Breast epithelium (tissue), 4 donors: ENCODE measurements around the gene HIVEP3. TPM values are rescaled to one million over a fixed set of nuclear protein-coding genes. Genes with fewer than 3 reads are reported as not detected.

Source experiments
- DNase-seq, 2 donors: peaks; one replicate each; pipeline ENCODE4 v3.0.0-alpha.2; 2019; ENCODE audit warnings: low spot score in 2 of 2
- H3K27ac ChIP-seq, 2 donors: fragments of 200-600 bp; sonication (generic) in 1 of 2; one replicate each; pipeline ENCODE4 v1.5.1; 2016 to 2019; ENCODE audit warnings: mild to moderate bottlenecking in 1 of 2
- H3K27me3 ChIP-seq, 2 donors: fragments of 200-600 bp; sonication (generic) in 1 of 2; one replicate each; pipeline versions ENCODE4 v1.5.1 to v1.6.0; 2017 to 2019; ENCODE audit warnings: control low read depth in 1 of 2, mild to moderate bottlenecking in 1 of 2
- H3K36me3 ChIP-seq: fragments of 200-600 bp; one replicate; pipeline ENCODE4 v1.5.1; 2019
- H3K4me1 ChIP-seq, 2 donors: fragments of 200-600 bp; sonication (generic); one replicate each; pipeline ENCODE4 v1.5.1; 2016 to 2019; ENCODE audit warnings: control low read depth in 1 of 2
- H3K4me3 ChIP-seq, 3 donors: fragments of 200-600 bp; sonication (generic); 1 replicate in 2 of 3; 2 replicates in 1 of 3; pipeline ENCODE4 v1.5.1; 2016 to 2019; ENCODE audit warnings: mild to moderate bottlenecking in 3 of 3, moderate library complexity in 2 of 3
- H3K9me3 ChIP-seq, 2 donors: fragments of 200-600 bp; sonication (generic) in 1 of 2; one replicate each; pipeline ENCODE4 v1.5.1; 2016 to 2019; ENCODE audit warnings: control low read depth in 1 of 2
- CTCF ChIP-seq, 3 donors: fragments of 450-650 bp; IDR thresholded peaks; one replicate each; pipeline ENCODE4 v1.5.1; 2016 to 2017; ENCODE audit warnings: antibody characterized with exemption in 3 of 3, mild to moderate bottlenecking in 3 of 3, moderate library complexity in 3 of 3
- POLR2A ChIP-seq: fragments of 450-650 bp; IDR thresholded peaks from one replicate; pipeline ENCODE4 v1.6.1; 2016; ENCODE audit warnings: antibody characterized with exemption, mild to moderate bottlenecking, moderate library complexity
- POLR2AphosphoS5 ChIP-seq, 3 donors: sonication (generic); formaldehyde crosslinking; IDR thresholded peaks; one replicate each; pipeline ENCODE4 v1.6.1; 2017; ENCODE audit warnings: antibody characterized with exemption in 3 of 3
- intact Hi-C: fragments of 100-400 bp; cut with DNase I; formaldehyde crosslinking; loops from one replicate; pipeline ENCODE4 v1.15.1; 2023; ENCODE audit warnings: low total_unique reads
- total RNA-seq, 3 donors: library from RNA; depleted of rRNA; stranded (reverse); fragments of >200 nt; gene quantifications; one replicate each; pipeline ENCODE4 v1.1.0, GENCODE V29; 2016

Gene HIVEP3
- total RNA-seq, 3 donors from 2014 or later: 3.5 to 13.5 (median 9.2) TPM

- H3K27ac ChIP-seq: peak overlapping the region in 1 of 2 donors; percentile 37
- intact Hi-C loops: loop anchor here (1.0 kb wide), 1 partner anchor 46 kb away; no protein-coding TSS in a partner anchor
- TF ChIP-seq POLR2AphosphoS5 (IDR thresholded peaks at IDR 0.05) (no peak), POLR2A (no peak), CTCF (IDR thresholded peaks at IDR 0.05) (no peak)
- H3K4me3 ChIP-seq: no peak overlapping the region
- DNase-seq: no peak
- no peaks in the 10 kb centered on the region for H3K4me1 ChIP-seq
- no peaks in the 10 kb centered on the region for H3K9me3 ChIP-seq
- H3K36me3 ChIP-seq: no peaks in the 10 kb centered on the region
- no peaks in the 10 kb centered on the region for H3K27me3 ChIP-seq
These were observed 285.7 kb downstream of the HIVEP3 start for GRCh38 chr1:41632781-41633575.

GRCh38 chr1:41631971-41632370, 286.8 kb downstream of the HIVEP3 start:
- H3K4me1 ChIP-seq: no peaks in the 10 kb centered on the region
- no peaks in the 10 kb centered on the region for H3K27me3 ChIP-seq
- no peaks in the 10 kb centered on the region for H3K36me3 ChIP-seq
- H3K9me3 ChIP-seq: no peaks in the 10 kb centered on the region
- intact Hi-C loops: no loop called here
- no peak for DNase-seq
- TF ChIP-seq POLR2AphosphoS5 (IDR thresholded peaks at IDR 0.05): no peak
- no peak for TF ChIP-seq CTCF (IDR thresholded peaks at IDR 0.05)
- no peak overlapping the region for H3K4me3 ChIP-seq
- no peak overlapping the region for H3K27ac ChIP-seq

- no peaks in the 10 kb centered on the region for H3K27me3 ChIP-seq
- DNase-seq: no peak
- H3K4me1 ChIP-seq: no peaks in the 10 kb centered on the region
- intact Hi-C loops: no loop called here
- H3K36me3 ChIP-seq: no peaks in the 10 kb centered on the region
- H3K27ac ChIP-seq: peak overlapping the region in 1 of 2 donors; percentile 29
- no peak overlapping the region for H3K4me3 ChIP-seq
- H3K9me3 ChIP-seq: no peaks in the 10 kb centered on the region
- TF ChIP-seq POLR2A (no peak), POLR2AphosphoS5 (IDR thresholded peaks at IDR 0.05) (no peak)
These were observed 287.6 kb downstream of the HIVEP3 start for GRCh38 chr1:41631154-41631553.

DNA sequence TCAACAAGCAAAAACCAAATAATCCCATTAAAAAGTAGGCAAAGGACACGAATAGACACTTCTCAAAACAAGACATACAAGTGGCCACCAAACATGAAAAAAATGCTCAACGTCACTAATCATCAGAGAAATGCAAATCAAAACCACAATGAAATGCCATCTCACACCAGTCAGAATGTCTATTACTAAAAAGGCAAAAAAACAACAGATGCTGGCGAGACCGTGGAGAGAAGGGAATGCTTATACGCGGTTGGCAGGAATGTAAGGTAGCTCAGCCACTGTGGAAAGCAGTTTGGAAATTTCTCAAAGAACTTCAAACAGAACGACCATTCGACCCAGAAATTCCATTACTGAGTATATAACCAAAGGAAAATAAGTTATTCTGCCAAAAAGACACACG, 289.2 kb downstream of the HIVEP3 start:
- no peaks in the 10 kb centered on the region for H3K9me3 ChIP-seq
- no peaks in the 10 kb centered on the region for H3K4me1 ChIP-seq
- H3K36me3 ChIP-seq: no peaks in the 10 kb centered on the region
- H3K27me3 ChIP-seq: no peaks in the 10 kb centered on the region
- no peak overlapping the region for H3K27ac ChIP-seq
- intact Hi-C loops: loop anchor here (5.0 kb wide), 1 partner anchor 332 kb away; no protein-coding TSS in a partner anchor
- TF ChIP-seq POLR2AphosphoS5 (IDR thresholded peaks at IDR 0.05): no peak
- TF ChIP-seq POLR2A: no peak
- no peak for TF ChIP-seq CTCF (IDR thresholded peaks at IDR 0.05)
- no peak for DNase-seq
- no peak overlapping the region for H3K4me3 ChIP-seq

- no peaks in the 10 kb centered on the region for H3K4me1 ChIP-seq
- no peaks in the 10 kb centered on the region for H3K9me3 ChIP-seq
- DNase-seq: no peak
- H3K27me3 ChIP-seq: no peaks in the 10 kb centered on the region
- H3K27ac ChIP-seq: no peak overlapping the region
- no peak for TF ChIP-seq POLR2A
- no peak for TF ChIP-seq POLR2AphosphoS5 (IDR thresholded peaks at IDR 0.05)
- no peak for TF ChIP-seq CTCF (IDR thresholded peaks at IDR 0.05)
- no peak overlapping the region for H3K4me3 ChIP-seq
- H3K36me3 ChIP-seq: no peaks in the 10 kb centered on the region
- intact Hi-C loops: loop anchor here (5.0 kb wide), 1 partner anchor 332 kb away; no protein-coding TSS in a partner anchor
These were observed 289.6 kb downstream of the HIVEP3 start for GRCh38 chr1:41629141-41629540.
